Loucy (cell line): Measurements from ENCODE around the gene MYH9.

Experiments
- CTCF ChIP-seq: fragments of 200-600 bp; sonication (generic); conservative IDR thresholded peaks from 2 replicates; pipeline ENCODE4 v1.5.1; 2014; ENCODE audit warnings: mild to moderate bottlenecking, antibody characterized with exemption, low read length
- EZH2phosphoT487 ChIP-seq: fragments of 200-600 bp; IDR thresholded peaks from 2 replicates; pipeline ENCODE4 v1.6.1; 2018; ENCODE audit warnings: antibody characterized with exemption, mild to moderate bottlenecking, moderate library complexity, borderline replicate concordance

GRCh38 chr22:36274531-36274930, 113.2 kb downstream of the MYH9 start:
- TF ChIP-seq CTCF (no peak), EZH2phosphoT487 (no peak)
